DND-41 (cell line): ENCODE results near the gene APOO.

Experiments used
- CTCF ChIP-seq: IDR thresholded peaks from 2 replicates; pipeline ENCODE4 v1.5.1; 2012; ENCODE audit warnings: borderline replicate concordance, low read length, moderate library complexity, mild to moderate bottlenecking; ENCODE audit not compliant: poor library complexity, severe bottlenecking; ENCODE audit errors: extremely low read depth
- EZH2 ChIP-seq: IDR thresholded peaks from 3 replicates; pipeline ENCODE4 v1.6.1; 2012; ENCODE audit warnings: borderline replicate concordance, low read depth, mild to moderate bottlenecking, moderate library complexity, low read length, inconsistent platforms; ENCODE audit not compliant: severe bottlenecking

- no peak for TF ChIP-seq CTCF
- TF ChIP-seq EZH2: no peak
Measured at GRCh38 chrX:23945206-23945605, 37.5 kb upstream of the APOO start.
